ENCODE results near the gene LPCAT3. TPM values are rescaled to one million over a fixed set of nuclear protein-coding genes. Genes with fewer than 3 reads are reported as not detected.

LPCAT3 gene
- polyA plus RNA-seq, 4 donors, result 49.7 to 65.7 (median 64.2) TPM

DNA sequence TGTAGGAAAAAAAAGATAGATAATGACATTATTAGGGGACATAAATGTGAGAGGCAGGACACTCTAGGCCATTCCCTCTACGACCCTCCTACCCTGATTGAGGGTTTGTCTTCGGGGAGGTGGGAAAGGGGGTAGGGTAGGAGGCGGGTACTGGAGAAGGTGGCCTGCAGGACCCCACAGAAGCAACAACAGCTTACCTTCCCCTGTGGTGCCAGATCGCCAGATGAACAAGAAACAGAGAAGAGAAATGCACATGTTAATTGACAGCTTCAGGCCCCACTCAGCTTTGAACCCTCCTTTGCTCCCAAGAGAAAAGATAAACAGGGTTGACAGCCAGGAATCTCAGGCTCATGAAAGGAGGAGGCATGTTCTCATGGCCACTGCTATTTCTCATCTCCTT, 52.6 kb downstream of the LPCAT3 start:
- DNase-seq (ENCODE audit: low read depth in 4 of 4, low spot score in 2 of 4), result no peak

DNA sequence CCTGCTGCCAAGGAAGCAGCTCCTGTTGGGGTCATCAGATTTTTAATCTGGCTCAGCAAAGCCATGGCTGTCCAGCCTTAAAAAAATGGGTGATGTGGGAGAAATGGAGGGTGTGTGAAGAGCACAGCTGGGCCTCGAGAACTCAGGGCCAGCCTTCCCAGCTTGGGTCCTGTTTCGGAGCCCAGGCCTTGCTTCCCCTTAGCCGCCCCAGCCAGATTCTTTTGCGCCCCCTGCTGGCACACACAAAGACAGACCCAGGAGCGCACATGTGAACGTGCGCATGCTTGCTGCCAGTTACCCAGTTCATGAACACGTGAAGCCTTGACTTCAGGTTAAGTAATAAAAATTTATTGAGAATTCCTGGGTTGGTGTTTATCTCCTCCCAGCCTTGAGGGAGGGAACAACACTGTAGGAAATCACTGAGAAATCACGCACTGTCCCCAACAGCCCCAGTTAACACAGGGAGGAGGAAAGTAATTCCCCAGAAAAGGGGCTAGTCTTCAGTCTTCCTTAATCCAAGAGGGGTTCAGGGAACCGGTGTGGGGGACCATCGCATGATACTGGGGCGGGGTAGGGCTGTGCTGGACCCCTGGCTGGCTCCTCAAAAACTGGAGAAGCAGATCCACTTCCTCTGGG, 53.1 kb downstream of the LPCAT3 start:
- peak in 2 of 4 donors; percentile 70 to 76 for DNase-seq (ENCODE audit: low read depth in 4 of 4, low spot score in 2 of 4)

DNA sequence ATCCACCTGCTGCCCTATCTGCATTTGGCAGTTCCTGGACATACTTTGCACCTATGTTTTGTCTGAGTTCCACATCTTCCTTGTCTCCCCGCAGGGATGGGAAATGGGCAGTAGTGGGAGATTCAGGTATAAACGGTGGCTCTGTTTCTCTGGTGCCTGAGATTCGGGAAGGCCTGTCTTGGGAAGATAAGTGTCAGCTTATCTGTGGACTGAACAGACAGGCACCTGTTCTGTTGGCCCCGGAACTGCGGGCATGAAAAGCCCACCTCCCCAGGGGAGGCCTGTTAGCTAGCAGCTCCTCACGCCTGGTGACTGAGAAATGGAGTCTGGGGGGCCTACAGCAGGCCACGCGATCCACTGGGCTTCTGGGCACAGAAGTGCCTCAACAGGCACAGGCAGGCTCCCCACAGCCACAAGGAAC, 53.7 kb downstream of the LPCAT3 start:
- no peak for DNase-seq (ENCODE audit: low read depth in 4 of 4, low spot score in 2 of 4)

DNA sequence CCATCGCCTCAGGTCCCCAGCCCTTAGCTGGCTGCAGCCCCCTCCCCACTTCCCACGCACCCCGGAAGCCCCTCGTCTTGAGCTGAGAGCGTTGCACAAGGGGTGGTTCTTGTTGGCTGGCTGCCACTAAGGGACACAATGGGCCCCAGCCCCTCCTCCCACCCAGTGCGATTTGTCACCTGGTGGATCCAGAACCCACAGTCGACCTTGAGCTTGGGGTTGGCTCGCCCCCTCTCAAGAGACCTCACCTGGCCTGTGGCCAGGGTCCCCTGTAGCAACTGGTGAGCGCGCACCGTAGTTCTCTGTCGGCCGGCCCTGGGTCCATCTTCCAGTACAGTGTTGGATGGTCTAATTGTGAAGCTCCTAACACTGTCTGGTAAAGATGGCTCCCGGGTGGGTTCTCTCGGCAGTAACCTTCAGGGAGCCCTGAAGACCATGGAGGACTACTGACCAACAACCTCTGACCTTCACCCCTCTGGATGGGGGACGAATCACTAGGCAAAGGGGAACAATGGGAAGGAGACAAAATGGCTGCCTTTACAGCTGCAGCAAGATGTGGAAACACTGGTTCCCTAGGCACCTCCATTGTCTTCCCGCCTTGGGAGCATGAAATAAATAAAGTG, 54.4 kb downstream of the LPCAT3 start:
- no peak for DNase-seq (ENCODE audit: low read depth in 4 of 4, low spot score in 2 of 4)

DNA sequence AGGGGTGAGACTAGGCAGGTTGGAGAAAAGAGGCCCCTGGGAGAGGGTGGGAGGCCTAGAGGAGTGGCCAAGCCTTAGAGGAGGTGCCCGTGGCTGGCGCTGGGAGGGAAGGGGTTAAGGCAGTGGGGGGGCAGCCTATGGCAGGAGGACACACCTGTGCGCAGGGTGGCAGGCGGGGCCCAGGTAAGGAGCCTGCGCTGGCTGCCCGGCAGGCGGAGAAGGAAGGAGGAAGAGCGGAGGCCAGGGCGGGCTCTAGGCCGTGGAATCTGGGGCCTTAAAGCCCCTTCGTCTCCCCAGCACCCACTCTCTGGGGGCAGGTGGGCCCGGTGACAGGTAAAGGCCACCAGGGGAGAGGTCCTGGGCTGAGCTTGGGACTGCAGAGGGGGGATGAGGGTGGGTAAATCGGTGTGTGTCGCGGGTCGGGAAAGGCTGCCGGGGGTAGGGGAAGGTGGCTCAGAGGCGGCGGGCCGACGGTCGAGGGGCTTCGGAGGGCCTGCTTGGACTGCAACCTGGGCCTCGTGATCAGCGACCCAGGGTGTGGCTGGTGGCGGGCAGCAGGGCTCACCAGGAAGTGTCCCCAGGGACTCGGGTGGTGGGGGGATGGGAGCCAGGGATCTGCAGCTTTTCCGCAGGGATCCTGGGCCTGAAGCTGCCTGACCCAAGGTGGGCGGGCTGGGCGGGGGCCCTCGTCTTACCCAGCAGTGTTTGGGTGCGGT, 55.1 kb downstream of the LPCAT3 start:
- no peak for DNase-seq (ENCODE audit: low read depth in 4 of 4, low spot score in 2 of 4)

DNA sequence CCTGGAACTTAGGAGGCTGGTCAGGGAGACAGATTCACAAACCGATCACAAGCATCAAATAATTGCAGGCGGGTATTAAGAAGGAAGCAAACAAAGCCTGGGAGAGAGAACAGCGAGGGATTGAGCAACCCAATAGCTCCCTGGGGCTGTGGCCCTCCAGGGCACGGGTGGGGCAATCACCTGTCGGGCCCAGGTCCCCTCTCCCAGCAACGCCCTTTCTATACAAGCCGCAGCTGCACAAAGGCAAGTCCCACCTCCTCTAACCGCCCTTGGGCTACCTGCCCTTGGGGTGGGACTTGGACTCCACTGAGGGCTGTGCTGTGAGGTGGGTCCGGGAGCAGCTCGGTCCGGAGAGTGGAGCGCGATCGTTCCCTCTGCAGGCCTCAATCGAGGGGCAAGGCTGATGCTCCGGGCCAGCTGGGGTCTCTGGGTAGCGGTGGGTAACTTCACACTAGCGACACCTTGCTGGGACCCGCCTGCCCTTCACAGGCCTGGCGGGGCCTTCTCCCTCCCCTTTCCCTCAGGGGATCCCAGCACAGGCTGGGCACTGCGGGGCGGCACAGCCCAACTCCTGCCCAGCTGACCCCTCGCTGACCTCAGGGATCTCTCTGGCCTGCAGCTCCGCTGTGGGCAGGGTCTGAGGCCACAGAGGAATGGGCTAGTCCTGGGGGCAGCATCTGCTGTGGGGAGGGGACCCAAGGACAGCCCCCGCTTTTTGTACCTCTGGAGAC, 55.8 kb downstream of the LPCAT3 start:
- no peak for DNase-seq (ENCODE audit: low read depth in 4 of 4, low spot score in 2 of 4)

DNA sequence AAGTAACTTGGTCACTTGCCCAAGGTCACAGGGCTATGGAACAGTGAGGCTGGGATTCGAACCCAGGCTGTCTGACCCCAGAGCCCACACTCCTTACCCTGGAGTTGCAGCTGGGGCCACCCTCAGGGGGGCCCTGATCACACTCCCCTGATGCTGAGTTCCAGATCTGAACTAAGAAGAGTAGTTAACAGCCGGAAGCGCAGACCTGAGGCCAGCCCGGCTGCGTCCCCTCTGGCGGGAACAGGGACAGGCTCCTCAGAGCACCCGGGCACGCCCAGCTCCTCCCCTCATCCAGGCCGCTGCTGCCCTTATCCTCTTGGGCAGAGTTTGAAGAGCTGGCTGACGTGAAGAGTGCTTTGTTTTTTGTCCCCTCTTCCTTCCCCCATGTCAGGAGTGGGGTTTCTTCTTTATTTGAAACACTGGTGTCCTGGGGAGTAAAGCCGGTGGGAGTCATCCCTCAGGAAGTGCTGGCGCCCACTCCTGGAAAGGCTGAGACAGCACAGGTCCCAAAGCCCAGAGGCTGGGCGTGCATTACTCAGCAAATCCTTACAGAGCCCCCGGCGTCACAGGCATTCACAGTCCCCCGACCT, 56.5 kb downstream of the LPCAT3 start:
- DNase-seq (ENCODE audit: low read depth in 4 of 4, low spot score in 2 of 4), result peak in 2 of 4 donors; percentile 48 to 56

DNA sequence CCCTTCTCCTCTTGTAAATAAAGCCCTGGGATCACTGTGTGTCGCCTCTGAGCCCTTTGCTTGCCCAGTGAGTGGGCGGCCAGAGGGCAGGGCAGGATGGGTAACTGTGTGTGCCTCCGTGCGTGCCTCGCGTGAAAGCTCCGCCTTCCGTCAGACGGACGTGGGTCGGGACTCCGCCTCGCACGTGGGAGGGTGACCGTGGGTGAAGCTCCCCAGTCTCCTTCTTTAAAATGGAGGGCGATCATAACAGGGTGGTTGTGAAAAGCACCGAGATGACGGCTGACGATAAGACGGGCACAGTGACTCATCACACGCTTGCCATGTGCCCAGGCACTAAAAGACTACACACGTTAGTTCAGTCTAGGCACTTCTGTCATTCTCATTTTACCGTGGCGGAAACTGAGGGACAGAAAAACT, 57.0 kb downstream of the LPCAT3 start:
- no peak for DNase-seq (ENCODE audit: low read depth in 4 of 4, low spot score in 2 of 4)

DNA sequence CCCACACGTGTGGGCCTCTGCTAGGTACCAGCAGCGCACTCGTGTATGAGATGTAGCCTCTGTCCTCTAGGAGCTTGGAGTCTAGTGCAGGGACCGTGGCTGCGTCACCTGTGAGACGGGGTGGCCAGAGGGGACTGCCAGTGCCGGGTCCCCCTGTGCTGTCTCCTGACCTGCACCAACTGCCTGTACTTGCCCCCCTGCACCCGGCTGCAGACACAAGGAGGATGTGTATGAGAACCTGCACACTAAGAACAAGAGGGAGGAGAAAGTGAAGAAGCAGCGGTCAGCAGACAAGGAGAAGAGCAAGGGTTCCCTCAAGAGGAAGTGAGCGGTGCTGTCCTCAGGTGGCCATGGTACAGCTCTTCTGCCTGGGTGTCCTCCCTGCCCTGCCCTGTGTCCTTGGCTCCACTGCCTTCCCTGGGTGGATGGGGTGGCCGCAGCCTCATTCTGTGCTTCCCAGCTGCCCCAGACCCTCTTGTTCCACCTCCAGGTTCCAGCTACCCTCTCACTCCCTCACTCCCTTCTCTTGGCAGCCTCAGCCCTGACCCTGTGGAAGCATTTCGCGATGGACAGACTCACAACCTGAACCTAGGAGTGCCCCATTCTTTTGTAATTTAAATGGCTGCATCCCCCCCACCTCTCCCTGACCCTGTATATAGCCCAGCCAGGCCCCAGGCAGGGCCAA, 57.5 kb downstream of the LPCAT3 start:
- no peak for DNase-seq (ENCODE audit: low read depth in 4 of 4, low spot score in 2 of 4)

DNA sequence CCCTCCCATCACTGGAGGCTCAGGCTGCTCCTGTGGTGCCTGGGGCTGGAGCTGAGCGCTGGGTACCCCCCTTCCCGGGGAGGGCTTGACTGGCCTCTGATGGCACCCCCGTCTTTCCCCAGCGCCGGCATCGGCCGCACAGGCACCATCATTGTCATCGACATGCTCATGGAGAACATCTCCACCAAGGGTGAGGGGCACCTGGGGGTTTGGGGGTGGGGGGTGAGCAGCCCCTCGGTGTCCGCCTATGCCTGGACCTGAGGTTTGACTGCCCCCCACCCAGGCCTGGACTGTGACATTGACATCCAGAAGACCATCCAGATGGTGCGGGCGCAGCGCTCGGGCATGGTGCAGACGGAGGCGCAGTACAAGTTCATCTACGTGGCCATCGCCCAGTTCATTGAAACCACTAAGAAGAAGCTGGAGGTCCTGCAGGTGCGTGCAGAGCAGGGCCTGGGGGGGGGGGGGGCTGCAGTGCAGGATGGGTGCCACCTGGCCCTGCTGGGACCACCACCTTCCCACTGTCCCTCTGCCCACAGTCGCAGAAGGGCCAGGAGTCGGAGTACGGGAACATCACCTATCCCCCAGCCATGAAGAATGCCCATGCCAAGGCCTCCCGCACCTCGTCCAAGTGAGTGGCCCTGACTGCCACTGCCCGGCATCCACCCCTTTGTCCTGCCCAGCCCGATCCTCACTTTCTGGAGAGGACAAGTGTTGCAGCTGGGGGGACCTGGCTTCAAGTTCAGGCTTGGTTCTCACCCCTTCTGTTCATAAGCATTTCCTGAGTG, 58.3 kb downstream of the LPCAT3 start:
- no peak for DNase-seq (ENCODE audit: low read depth in 4 of 4, low spot score in 2 of 4)

DNA sequence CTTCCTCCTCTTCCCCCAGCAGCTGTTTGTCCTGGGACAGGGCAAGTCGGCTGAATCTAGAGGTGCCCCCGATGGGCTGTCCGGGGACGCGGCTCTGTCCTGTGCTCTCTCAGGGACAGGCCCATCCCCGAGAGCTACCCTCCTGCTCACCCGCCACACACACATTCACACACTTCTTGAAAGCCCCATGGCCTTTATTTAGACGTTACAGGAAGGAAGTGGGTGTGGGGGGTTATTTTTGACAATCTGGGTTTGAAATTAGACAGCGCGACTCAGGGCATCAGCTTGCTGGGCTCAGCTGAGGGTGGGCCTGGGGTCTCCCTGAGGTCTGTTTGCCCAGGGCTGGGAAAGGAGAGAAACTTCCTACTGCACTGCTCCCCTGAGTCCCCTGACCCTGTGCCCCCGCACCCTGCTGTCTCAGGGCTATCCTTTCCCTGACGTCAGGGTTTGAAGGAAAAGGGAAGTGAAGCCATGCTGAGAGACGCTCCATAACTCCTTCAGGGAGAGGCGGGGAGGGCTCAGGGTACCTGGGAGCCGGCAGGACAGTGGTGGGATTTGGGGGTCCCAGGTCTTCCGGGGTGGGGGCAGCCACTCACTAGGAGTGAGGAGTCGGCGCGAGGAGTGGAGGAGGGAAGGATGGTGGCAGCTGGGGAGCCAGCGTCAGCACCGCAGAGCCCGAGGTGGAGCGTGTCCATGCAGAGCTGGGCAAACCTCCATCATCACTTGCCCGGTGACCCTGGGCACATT, 59.0 kb downstream of the LPCAT3 start:
- no peak for DNase-seq (ENCODE audit: low read depth in 4 of 4, low spot score in 2 of 4)

DNA sequence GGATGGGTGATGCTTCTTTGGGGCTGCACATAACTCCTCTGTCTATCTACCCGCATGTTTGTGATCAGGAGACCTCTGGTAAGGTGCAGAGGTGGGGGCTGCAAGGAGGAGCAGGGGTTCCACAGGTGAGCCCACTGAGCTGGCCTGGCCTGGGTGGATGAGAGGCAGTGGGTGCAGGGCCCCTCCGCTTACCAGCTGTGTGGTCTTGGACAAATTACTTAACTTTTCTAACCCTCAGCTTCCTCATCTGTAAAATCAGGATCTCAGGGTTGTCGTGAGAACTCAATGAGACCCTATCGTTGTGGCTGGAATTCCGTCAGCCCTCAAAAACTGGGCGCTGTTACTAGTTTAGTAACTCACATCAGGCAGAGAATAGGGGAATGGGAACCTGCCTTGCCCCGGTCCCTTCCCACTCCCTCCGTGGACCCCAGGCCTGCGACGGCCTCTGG, 59.6 kb downstream of the LPCAT3 start:
- DNase-seq (ENCODE audit: low read depth in 4 of 4, low spot score in 2 of 4), result no peak

DNA sequence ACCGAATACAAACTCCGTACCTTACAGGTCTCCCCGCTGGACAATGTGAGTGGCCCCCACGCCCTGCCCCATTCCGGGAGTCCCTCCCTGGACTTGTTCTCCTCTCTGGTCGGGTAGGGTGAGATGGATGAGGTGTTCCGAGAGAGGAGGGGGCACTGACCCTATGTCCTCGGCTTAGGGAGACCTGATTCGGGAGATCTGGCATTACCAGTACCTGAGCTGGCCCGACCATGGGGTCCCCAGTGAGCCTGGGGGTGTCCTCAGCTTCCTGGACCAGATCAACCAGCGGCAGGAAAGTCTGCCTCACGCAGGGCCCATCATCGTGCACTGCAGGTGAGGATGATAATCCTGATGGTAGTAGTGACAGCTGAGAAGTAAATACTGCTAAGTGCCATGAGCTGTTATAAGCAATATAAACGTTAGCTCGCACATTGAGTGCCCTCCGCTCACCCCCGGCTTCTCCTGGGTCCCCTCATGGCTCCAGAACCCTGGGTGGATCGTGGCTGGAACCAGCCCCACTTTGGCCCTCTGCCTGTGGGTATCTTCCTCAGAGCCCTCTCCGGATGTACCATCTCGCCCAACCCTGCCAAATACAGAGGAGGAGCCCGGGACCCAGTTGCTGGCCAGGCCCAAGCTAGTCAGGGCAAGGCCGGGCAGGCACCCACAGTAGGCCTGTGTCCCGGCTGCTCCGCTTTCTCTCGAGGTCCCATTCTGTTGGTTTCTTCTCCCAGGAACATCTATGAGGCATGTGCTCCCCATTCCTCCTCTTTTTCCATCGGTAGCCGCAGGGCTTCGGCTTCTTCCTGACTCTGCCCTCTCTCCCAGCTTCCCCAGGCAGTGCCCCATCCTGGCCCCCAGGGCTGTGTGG, 60.3 kb downstream of the LPCAT3 start:
- DNase-seq (ENCODE audit: low read depth in 4 of 4, low spot score in 2 of 4), result no peak

DNA sequence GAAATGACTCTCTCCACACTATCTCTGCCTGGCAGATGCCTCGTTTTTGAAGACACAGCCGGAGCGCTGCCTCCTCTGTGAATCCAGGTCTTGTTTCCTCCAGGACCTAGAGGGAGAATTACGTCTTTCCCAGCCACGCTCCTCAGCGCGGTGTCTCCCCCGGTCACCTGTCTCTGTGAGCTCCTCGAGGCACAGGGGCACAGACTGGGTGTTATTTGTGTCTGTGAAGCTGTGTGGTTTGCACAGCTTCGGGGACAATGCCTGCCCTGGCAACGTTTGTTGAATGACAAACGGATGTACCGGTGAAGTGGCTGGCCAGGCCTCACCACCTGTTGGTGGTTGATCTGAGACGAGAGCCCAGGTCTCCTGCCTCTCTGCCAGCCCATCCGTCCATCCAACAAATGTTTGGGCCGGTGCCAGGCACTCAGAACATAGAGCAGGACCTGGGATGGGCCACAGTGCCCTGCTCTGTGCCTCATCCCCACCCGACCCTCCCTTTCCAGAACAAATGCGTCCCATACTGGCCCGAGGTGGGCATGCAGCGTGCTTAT, 61.0 kb downstream of the LPCAT3 start:
- no peak for DNase-seq (ENCODE audit: low read depth in 4 of 4, low spot score in 2 of 4)

DNA sequence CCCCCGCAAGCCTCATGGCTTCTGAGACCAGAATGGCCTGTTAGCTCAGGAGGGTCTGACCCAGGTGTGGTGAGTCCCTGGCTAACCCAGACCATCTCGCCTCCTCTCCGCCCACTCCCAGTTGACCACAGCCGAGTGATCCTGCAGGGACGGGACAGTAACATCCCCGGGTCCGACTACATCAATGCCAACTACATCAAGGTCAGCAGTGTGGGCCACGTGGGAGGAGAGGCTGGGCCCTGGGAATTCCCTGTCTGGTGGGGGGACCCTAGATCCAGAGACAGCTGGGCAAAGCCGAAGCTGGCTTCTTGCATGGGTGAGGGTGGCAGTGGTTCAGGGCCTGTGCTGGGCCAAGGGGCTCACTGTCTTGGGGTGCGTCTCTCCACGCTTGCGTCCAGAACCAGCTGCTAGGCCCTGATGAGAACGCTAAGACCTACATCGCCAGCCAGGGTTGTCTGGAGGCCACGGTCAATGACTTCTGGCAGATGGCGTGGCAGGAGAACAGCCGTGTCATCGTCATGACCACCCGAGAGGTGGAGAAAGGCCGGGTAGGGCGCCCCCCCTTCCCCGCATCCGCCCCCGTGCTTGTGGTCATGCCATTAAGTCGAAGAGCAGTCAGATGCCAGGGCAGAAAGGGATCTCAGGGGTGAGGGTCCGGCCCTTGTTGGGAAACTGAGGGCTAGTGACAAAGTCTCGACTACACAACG, 62.1 kb downstream of the LPCAT3 start:
- no peak for DNase-seq (ENCODE audit: low read depth in 4 of 4, low spot score in 2 of 4)

DNA sequence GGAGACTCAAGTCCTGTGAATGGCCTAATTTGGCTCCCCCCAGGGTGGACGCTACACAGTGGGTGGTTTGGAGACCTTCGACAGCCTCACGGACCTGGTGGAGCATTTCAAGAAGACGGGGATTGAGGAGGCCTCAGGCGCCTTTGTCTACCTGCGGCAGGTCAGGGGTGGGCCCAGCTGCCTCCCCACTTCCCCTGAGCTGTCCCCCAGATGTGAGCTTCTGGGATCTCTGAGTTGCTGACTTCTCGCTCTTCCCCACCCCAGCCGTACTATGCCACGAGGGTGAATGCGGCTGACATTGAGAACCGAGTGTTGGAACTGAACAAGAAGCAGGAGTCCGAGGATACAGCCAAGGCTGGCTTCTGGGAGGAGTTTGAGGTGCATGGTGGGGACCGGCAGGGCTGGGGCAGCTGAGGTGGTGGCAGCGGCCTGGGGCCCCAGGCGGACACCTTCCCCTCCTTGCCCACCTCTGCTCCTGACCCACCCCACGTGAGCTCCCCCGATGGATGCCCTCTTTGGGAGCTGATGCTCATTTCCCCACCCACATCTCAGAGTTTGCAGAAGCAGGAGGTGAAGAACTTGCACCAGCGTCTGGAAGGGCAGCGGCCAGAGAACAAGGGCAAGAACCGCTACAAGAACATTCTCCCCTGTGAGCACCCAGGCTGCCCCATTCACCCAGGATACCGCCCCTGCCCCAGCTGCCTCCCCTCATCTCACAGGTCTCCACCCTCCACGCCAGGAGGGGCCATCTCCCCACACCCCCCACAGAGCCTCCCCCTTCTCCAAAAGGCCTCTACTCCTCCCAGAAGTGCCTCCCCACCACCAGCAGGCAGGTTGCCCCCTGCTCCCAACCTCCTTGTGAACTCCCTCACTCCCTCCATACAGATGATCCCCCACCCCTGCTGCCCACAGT, 62.9 kb downstream of the LPCAT3 start:
- no peak for DNase-seq (ENCODE audit: low read depth in 4 of 4, low spot score in 2 of 4)

Measured in left renal cortex interstitium (tissue), 4 donors.